Mesendoderm (in vitro differentiated cells): ENCODE data around the gene ACAA2.

ENCODE experiments used
- DNase-seq: peaks from one replicate; pipeline ENCODE4 v3.0.0; 2013
- H2AK5ac ChIP-seq: 2 replicates; pipeline ENCODE4 v1.6.1; 2013; ENCODE audit warnings: low read length, inconsistent platforms
- H2BK120ac ChIP-seq: 2 replicates; pipeline ENCODE4 v1.6.1; 2013; ENCODE audit warnings: low read depth, mild to moderate bottlenecking, low read length, moderate library complexity, mixed read lengths
- H2BK15ac ChIP-seq: replicated peaks from 2 replicates; pipeline ENCODE4 v1.6.1; 2013; ENCODE audit warnings: low read depth, mild to moderate bottlenecking, moderate library complexity
- H2BK5ac ChIP-seq: 2 replicates; pipeline ENCODE4 v1.6.1; 2013; ENCODE audit warnings: low read length, inconsistent platforms
- H3K18ac ChIP-seq: 2 replicates; pipeline ENCODE4 v1.6.1; 2013; ENCODE audit warnings: mild to moderate bottlenecking, low read length, mixed read lengths
- H3K23ac ChIP-seq: one replicate; pipeline ENCODE4 v1.6.1; 2013; ENCODE audit warnings: low read length
- H3K27ac ChIP-seq: 2 replicates; pipeline ENCODE4 v1.5.1; 2013; ENCODE audit warnings: low read depth, mild to moderate bottlenecking, inconsistent platforms, low read length, moderate library complexity
- H3K27me3 ChIP-seq: 2 replicates; pipeline ENCODE4 v1.6.1; 2013; ENCODE audit warnings: low read length, control low read depth, mild to moderate bottlenecking, inconsistent platforms; ENCODE audit not compliant: insufficient read depth, poor library complexity
- H3K36me3 ChIP-seq: 2 replicates; pipeline ENCODE4 v1.6.1; 2013; ENCODE audit warnings: low read length, inconsistent platforms; ENCODE audit not compliant: control insufficient read depth, insufficient read depth
- H3K4ac ChIP-seq: one replicate; pipeline ENCODE4 v1.6.1; 2013; ENCODE audit warnings: low read depth, mild to moderate bottlenecking, low read length, moderate library complexity
- H3K4me1 ChIP-seq: 2 replicates; pipeline ENCODE4 v1.6.1; 2013; ENCODE audit warnings: low read depth, low read length, inconsistent platforms; ENCODE audit not compliant: control insufficient read depth
- H3K4me2 ChIP-seq: 2 replicates; pipeline ENCODE4 v1.6.1; 2013; ENCODE audit warnings: low read length
- H3K4me3 ChIP-seq: 2 replicates; pipeline ENCODE4 v1.5.1; 2013; ENCODE audit warnings: mild to moderate bottlenecking, low read length
- H3K56ac ChIP-seq: one replicate; pipeline ENCODE4 v1.6.1; 2013; ENCODE audit warnings: low read length
- H3K79me1 ChIP-seq: 2 replicates; pipeline ENCODE4 v1.6.1; 2013; ENCODE audit warnings: low read length, inconsistent platforms
- H3K79me2 ChIP-seq: 2 replicates; pipeline ENCODE4 v1.6.1; 2013; ENCODE audit warnings: mild to moderate bottlenecking, low read length; ENCODE audit not compliant: control insufficient read depth, insufficient read depth
- H3K9ac ChIP-seq: 2 replicates; pipeline ENCODE4 v1.6.1; 2013; ENCODE audit warnings: low read length, inconsistent platforms
- H4K5ac ChIP-seq: one replicate; pipeline ENCODE4 v1.6.1; 2013; ENCODE audit warnings: low read length
- H4K8ac ChIP-seq: one replicate; pipeline ENCODE4 v1.6.1; 2013; ENCODE audit warnings: low read depth, mild to moderate bottlenecking, control low read depth, low read length, moderate library complexity
- WGBS: extraction: QIAGEN DNeasy Blood & Tissue Kit; methylation state at CpG from one replicate; pipeline ENCODE4 v1.1.7; 2013; ENCODE audit warnings: low lambda C conversion rate, missing lambda C conversion rate; ENCODE audit not compliant: insufficient coverage; ENCODE audit errors: extremely low coverage; 5-methylcytosine and 5-hydroxymethylcytosine counted together

Gene ACAA2

DNA sequence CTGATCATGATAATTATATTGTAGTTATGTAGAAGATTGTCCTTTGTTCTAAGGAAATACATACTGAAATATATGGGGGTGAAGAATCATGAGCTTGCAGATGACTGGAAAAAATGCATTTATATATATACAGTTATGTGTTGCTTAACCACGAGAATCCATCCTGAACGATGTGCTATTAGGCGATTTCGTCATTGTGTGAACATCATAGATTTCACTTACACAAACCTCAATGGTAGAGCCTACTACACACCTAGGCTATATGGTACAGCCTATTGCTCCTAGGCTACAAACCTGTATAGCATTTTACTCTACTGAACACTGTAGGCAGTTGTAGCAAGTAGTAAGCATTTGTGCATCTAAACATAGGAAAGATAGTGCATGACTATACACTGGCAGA, 2.6 kb upstream of the ACAA2 start:
- no peak overlapping the region for H4K8ac ChIP-seq
- no peak for DNase-seq
- H3K27ac ChIP-seq: no peak overlapping the region

DNA sequence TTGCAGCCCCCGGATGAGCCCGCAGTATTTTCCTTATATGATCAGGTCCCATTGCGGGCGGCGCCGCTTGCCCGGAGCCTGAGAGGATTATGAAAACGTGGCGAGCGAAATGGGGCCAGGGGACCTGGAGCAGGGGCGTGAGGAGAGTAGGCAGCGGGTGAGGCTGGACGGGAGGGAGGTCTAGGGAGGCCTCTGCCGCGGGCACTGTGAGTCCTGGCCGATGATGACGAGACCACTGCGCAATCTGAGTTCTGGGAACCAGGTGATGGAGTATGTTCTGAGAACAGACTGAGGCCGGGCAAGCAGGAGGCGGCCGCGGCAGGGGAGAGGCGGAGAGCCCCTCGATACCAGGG, 790 bp upstream of the ACAA2 start:
- peak overlapping the region; percentile 2 for H2BK5ac ChIP-seq
- peaks cover 33% of the 10 kb centered on the region for H3K79me2 ChIP-seq
- H4K8ac ChIP-seq: no peak overlapping the region
- peaks cover 2% of the 10 kb centered on the region for H3K4me1 ChIP-seq
- peak overlapping the region; percentile 47 for H3K4me3 ChIP-seq
- no peak overlapping the region for H2BK120ac ChIP-seq
- peak overlapping the region; percentile 74 for H3K9ac ChIP-seq
- peak; percentile 71 for DNase-seq
- peak overlapping the region; percentile 18 for H3K4me2 ChIP-seq
- H3K56ac ChIP-seq: peak overlapping the region; percentile 85
- H3K4ac ChIP-seq: peak overlapping the region; percentile 87
- H2BK15ac ChIP-seq: no peak overlapping the region
- no peaks in the 10 kb centered on the region for H3K36me3 ChIP-seq
- H3K79me1 ChIP-seq: peaks cover 7% of the 10 kb centered on the region
- H4K5ac ChIP-seq: no peak overlapping the region
- H3K27ac ChIP-seq: no peak overlapping the region
- WGBS: no CpG with 5 or more reads among the region's 24 CpGs
- no peak overlapping the region for H2AK5ac ChIP-seq
- peak overlapping the region; percentile 6 for H3K23ac ChIP-seq
- H3K18ac ChIP-seq: peak overlapping the region; percentile 72
- no peaks in the 10 kb centered on the region for H3K27me3 ChIP-seq

More for the DNA sequence above, 2.6 kb upstream of the ACAA2 start:
- no peak overlapping the region for H3K9ac ChIP-seq
- no peak overlapping the region for H3K18ac ChIP-seq
- WGBS: no CpG with 5 or more reads among the region's 4 CpGs
- H3K4me3 ChIP-seq: no peak overlapping the region
- H2AK5ac ChIP-seq: no peak overlapping the region
- H3K27me3 ChIP-seq: no peaks in the 10 kb centered on the region
- H2BK15ac ChIP-seq: no peak overlapping the region
- no peaks in the 10 kb centered on the region for H3K36me3 ChIP-seq
- H2BK5ac ChIP-seq: no peak overlapping the region
- H3K4ac ChIP-seq: no peak overlapping the region
- H3K56ac ChIP-seq: no peak overlapping the region
- peaks cover 5% of the 10 kb centered on the region for H3K79me1 ChIP-seq
- H4K5ac ChIP-seq: no peak overlapping the region
- H3K4me2 ChIP-seq: no peak overlapping the region
- peaks cover 2% of the 10 kb centered on the region for H3K4me1 ChIP-seq
- H3K23ac ChIP-seq: no peak overlapping the region
- no peak overlapping the region for H2BK120ac ChIP-seq
- peaks cover 19% of the 10 kb centered on the region for H3K79me2 ChIP-seq

DNA sequence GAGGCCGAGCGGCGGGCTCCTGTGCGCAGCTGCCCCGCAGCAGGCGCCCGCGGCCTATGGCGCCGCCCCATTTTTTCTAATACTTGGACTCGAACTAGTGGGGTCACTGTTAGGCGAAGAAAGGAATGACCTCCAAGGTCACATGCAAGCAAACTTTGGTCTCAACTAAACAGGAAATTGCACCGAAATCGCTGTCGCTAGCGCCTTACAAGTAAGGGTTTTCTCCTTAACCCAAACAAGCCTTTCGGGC, 339 bp downstream of the ACAA2 start:
- peak overlapping the region; percentile 91 for H3K27ac ChIP-seq
- peak; percentile 70 for DNase-seq
- peak overlapping the region; percentile 77 for H3K18ac ChIP-seq
- peak overlapping the region; percentile 32 for H3K23ac ChIP-seq
- peak overlapping the region; percentile 30 for H2BK120ac ChIP-seq
- peak overlapping the region; percentile 65 for H3K4ac ChIP-seq
- peak overlapping the region; percentile 95 for H3K9ac ChIP-seq
- no peak overlapping the region for H2AK5ac ChIP-seq
- peak overlapping the region; percentile 55 for H3K4me2 ChIP-seq
- H3K4me3 ChIP-seq: peak overlapping the region; percentile 49
- H3K79me2 ChIP-seq: peaks cover 38% of the 10 kb centered on the region
- peak overlapping the region; percentile 88 for H3K56ac ChIP-seq
- peaks cover 7% of the 10 kb centered on the region for H3K79me1 ChIP-seq
- no peak overlapping the region for H2BK15ac ChIP-seq
- H2BK5ac ChIP-seq: peak overlapping the region; percentile 2
- no peaks in the 10 kb centered on the region for H3K36me3 ChIP-seq
- no peaks in the 10 kb centered on the region for H3K27me3 ChIP-seq
- peaks cover 2% of the 10 kb centered on the region for H3K4me1 ChIP-seq
- peak overlapping the region; percentile 78 for H4K8ac ChIP-seq
- WGBS: no CpG with 5 or more reads among the region's 17 CpGs
- no peak overlapping the region for H4K5ac ChIP-seq

DNA sequence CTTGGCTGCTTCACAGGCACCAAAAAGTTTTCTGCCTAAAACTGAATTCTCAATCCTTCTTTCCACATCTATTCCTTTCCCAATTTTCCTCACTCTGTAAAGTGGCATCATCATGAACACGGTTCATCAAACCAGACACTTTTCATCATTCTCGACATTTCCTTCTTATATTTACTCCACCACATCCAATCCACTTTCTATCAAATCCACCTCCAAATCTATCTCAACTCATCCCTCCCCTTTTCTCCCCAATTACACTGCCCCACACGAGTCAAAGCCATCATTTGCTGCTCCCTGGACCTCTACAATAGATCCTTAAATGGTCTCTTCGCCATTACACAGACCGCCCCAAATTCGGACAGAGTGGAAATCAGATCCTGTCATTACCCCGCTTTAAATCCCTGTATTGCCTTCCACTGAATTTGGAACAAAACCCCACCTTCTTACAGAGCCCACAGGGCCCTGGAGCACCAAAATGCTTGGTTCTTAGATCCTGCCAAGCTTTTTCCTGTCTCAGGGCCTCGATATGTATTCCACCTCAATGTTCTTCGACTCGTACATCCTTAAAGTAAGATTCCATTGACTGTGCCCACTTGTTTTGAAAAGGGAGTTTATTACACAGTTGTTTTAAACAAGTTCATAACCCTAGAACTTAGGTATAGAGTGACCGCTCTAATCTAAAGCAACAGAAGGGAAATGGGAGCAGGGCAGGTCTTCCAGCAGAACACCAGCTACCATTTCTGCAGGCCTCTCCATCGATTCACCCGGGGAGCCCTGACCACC, 856 bp downstream of the ACAA2 start:
- peak overlapping the region; percentile 91 for H3K27ac ChIP-seq
- no peak overlapping the region for H3K4ac ChIP-seq
- peak overlapping the region; percentile 48 for H3K23ac ChIP-seq
- peaks cover 2% of the 10 kb centered on the region for H3K4me1 ChIP-seq
- peak overlapping the region; percentile 30 for H2BK120ac ChIP-seq
- no peaks in the 10 kb centered on the region for H3K36me3 ChIP-seq
- peak overlapping the region; percentile 55 for H3K4me2 ChIP-seq
- H3K56ac ChIP-seq: peak overlapping the region; percentile 88
- H3K18ac ChIP-seq: peak overlapping the region; percentile 77
- no peaks in the 10 kb centered on the region for H3K27me3 ChIP-seq
- H3K79me2 ChIP-seq: peaks cover 41% of the 10 kb centered on the region
- no peak overlapping the region for H2BK15ac ChIP-seq
- peaks cover 7% of the 10 kb centered on the region for H3K79me1 ChIP-seq
- peak overlapping the region; percentile 95 for H3K9ac ChIP-seq
- H4K8ac ChIP-seq: peak overlapping the region; percentile 78
- 100% methylated on average over 3 of the region's 13 CpGs for WGBS
- no peak overlapping the region for H2BK5ac ChIP-seq
- H3K4me3 ChIP-seq: peak overlapping the region; percentile 49
- no peak overlapping the region for H4K5ac ChIP-seq
- peak overlapping the region; percentile 9 for H2AK5ac ChIP-seq
- no peak for DNase-seq

DNA sequence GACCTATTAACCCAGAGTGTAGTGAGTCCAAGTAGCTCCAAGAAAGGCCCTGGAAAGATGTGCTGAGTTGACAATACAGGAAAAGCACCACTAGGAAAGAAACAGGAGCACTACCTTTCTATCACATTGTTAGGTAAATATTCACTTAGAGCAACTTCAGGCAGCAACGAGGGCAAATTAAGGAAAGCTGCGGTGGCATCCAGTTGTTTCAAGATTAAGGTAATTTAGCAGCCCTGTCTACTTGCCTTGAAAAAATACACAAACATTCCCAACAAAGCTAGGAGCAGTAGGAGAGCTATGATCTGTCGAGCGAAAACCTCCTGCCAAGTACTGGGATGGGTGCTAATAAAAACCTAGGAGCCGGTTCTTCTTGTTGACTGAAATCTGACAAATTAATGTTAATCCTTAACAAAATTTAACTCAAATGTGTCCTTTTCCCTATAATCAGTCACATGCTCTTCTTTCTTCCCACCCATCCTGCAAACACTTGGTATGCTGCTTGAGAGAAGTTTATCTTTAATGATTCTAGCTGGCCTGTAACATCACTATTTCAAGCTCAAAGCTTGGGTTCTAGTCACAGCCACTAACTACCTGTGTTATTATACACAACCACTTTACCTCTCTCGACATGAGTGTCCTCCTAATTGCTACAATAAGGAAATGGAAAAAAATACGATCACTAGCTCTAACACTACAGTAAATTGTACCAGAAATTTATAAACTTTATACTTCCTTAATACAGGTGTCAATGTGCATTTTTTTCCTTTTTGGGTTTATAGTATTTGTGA, 2.0 kb downstream of the ACAA2 start:
- Histone ChIP-seq H3K4me2 (no peak overlapping the region), H3K27me3 (no peaks in the 10 kb centered on the region), H3K79me2 (peaks cover 48% of the 10 kb centered on the region), H3K9ac (peak overlapping the region; percentile 29), H2BK120ac (no peak overlapping the region), H3K27ac (no peak overlapping the region), H2BK5ac (no peak overlapping the region), H4K5ac (no peak overlapping the region), H3K23ac (no peak overlapping the region), H3K18ac (no peak overlapping the region), H3K36me3 (no peaks in the 10 kb centered on the region), H3K56ac (peak overlapping the region; percentile 61), H4K8ac (no peak overlapping the region), H3K4me3 (no peak overlapping the region), H3K4ac (peak overlapping the region; percentile 12), H3K79me1 (peaks cover 7% of the 10 kb centered on the region), H2AK5ac (no peak overlapping the region), H3K4me1 (peaks cover 2% of the 10 kb centered on the region), H2BK15ac (no peak overlapping the region)
- no CpG with 5 or more reads among the region's 7 CpGs for WGBS
- peak; percentile 37 for DNase-seq
